Keratinocyte (primary cell): ENCODE results near the gene PRRG1. TPM values are rescaled to one million over a fixed set of nuclear protein-coding genes. Genes with fewer than 3 reads are reported as not detected.

Experiments
- DNase-seq: peaks from one replicate; pipeline ENCODE4 v3.0.0-alpha.2; 2011; ENCODE audit warnings: low read depth, missing footprints, low spot score
- FAIRE-seq: peaks from 2 replicates; lab custom pipeline; 2011; peaks lifted over from hg19 to GRCh38; lab: Jason Lieb, UNC
- H2AFZ ChIP-seq: 2 replicates; pipeline ENCODE4 v1.6.0; 2012; ENCODE audit warnings: low read length, control low read depth, inconsistent platforms; ENCODE audit not compliant: control insufficient read depth
- H3K27ac ChIP-seq: 2 replicates; pipeline ENCODE4 v1.5.1; 2011; ENCODE audit warnings: low read length; ENCODE audit not compliant: control insufficient read depth, insufficient read depth
- H3K27me3 ChIP-seq: 3 replicates; pipeline ENCODE4 v1.6.0; 2011; ENCODE audit warnings: low read length; ENCODE audit not compliant: control insufficient read depth, insufficient read depth; ENCODE audit errors: extremely low read depth
- H3K36me3 ChIP-seq, 2 experiments: 2 replicates in 1 of 2; 3 replicates in 1 of 2; pipeline ENCODE4 v1.5.1; 2011; ENCODE audit warnings: low read length in 2 of 2, mild to moderate bottlenecking in 1 of 2; ENCODE audit not compliant: control insufficient read depth in 2 of 2, insufficient read depth in 2 of 2; ENCODE audit errors: extremely low read depth in 1 of 2
- H3K4me1 ChIP-seq: 3 replicates; pipeline ENCODE4 v1.5.1; 2011; ENCODE audit warnings: low read length; ENCODE audit not compliant: control insufficient read depth, insufficient read depth; ENCODE audit errors: extremely low read depth
- H3K4me2 ChIP-seq: 3 replicates; pipeline ENCODE4 v1.6.0; 2011; ENCODE audit warnings: low read depth, low read length; ENCODE audit not compliant: control insufficient read depth, insufficient read depth; ENCODE audit errors: extremely low read depth
- H3K4me3 ChIP-seq, 3 experiments: fragments of 200-600 bp in 1 of 3; sonication (generic) in 1 of 3; 2 replicates in 2 of 3; 3 replicates in 1 of 3; pipeline ENCODE4 v1.5.1; 2011 to 2016; ENCODE audit warnings: low read length in 3 of 3, mild to moderate bottlenecking in 3 of 3, control low read depth in 2 of 3, inconsistent platforms in 1 of 3, low read depth in 1 of 3, mixed read lengths in 1 of 3, mixed run types in 1 of 3, moderate library complexity in 1 of 3; ENCODE audit not compliant: control insufficient read depth in 2 of 3, insufficient read depth in 2 of 3; ENCODE audit errors: extremely low read depth in 1 of 3
- H3K79me2 ChIP-seq: 2 replicates; pipeline ENCODE4 v1.6.0; 2012; ENCODE audit warnings: low read length; ENCODE audit not compliant: control insufficient read depth, insufficient read depth
- H3K9ac ChIP-seq: 3 replicates; pipeline ENCODE4 v1.6.0; 2011; ENCODE audit warnings: low read length; ENCODE audit not compliant: control insufficient read depth, insufficient read depth; ENCODE audit errors: extremely low read depth
- H3K9me1 ChIP-seq: 3 replicates; pipeline ENCODE4 v1.6.0; 2011; ENCODE audit warnings: low read length; ENCODE audit not compliant: control insufficient read depth, insufficient read depth; ENCODE audit errors: extremely low read depth
- H3K9me3 ChIP-seq: 2 replicates; pipeline ENCODE4 v1.5.1; 2012; ENCODE audit warnings: low read depth, low read length; ENCODE audit not compliant: control insufficient read depth
- H4K20me1 ChIP-seq: 3 replicates; pipeline ENCODE4 v1.6.0; 2011; ENCODE audit warnings: low read length; ENCODE audit not compliant: control insufficient read depth, insufficient read depth; ENCODE audit errors: extremely low read depth
- CTCF ChIP-seq, 3 experiments: IDR thresholded peaks in 1 of 3; conservative IDR thresholded peaks in 1 of 3; optimal IDR thresholded peaks in 1 of 3; 2 replicates in 2 of 3; 3 replicates in 1 of 3; pipeline versions ENCODE3 to v1.5.1; 2011; ENCODE audit warnings: low read length in 3 of 3, mild to moderate bottlenecking in 3 of 3, moderate library complexity in 2 of 3, control low read depth in 1 of 3, inconsistent platforms in 1 of 3; ENCODE audit not compliant: insufficient read depth in 2 of 3; ENCODE audit errors: extremely low read depth in 1 of 3
- EZH2 ChIP-seq: IDR thresholded peaks from one replicate; pipeline ENCODE4 v1.6.1; 2012; ENCODE audit warnings: inconsistent platforms, mild to moderate bottlenecking, low read length, moderate library complexity
- dilution Hi-C: fragments of 300-500 bp; cut with MboI; formaldehyde crosslinking; loops from one replicate; pipeline ENCODE4 v1.7.0; 2020; ENCODE audit warnings: low sequenced_read_pairs; ENCODE audit not compliant: extremely low pct_ligation_motif_present
- polyA plus RNA-seq, 5 experiments: library from polyadenylated mRNA; depleted of rRNA in 3 of 5; stranded (reverse) in 3 of 5; stranded (forward) in 1 of 5; unstranded in 1 of 5; fragments of >200 nt; gene quantifications; 1 replicate in 1 of 5; 2 replicates in 3 of 5; 3 replicates in 1 of 5; pipeline versions ENCODE4 v1.2.1 to v1.2.3, GENCODE V29; 2011 to 2012; ENCODE audit warnings: missing spikeins in 2 of 5, low read depth in 1 of 5, low replicate concordance in 1 of 5

The PRRG1 gene
- polyA plus RNA-seq, 1 donor (not counting 4 experiments of a cell fraction or from before 2014, with no cell fraction given): 29.2 TPM

- no peak overlapping the region for H3K4me3 ChIP-seq
- no peaks in the 10 kb centered on the region for H3K9me1 ChIP-seq
- FAIRE-seq (no peak), DNase-seq (no peak)
- no peak overlapping the region for H2AFZ ChIP-seq
- H3K9me3 ChIP-seq: no peaks in the 10 kb centered on the region
- no peaks in the 10 kb centered on the region for H3K36me3 ChIP-seq
- no peak overlapping the region for H3K27ac ChIP-seq
- H4K20me1 ChIP-seq: no peaks in the 10 kb centered on the region
- dilution Hi-C loops: no loop called here
- no peaks in the 10 kb centered on the region for H3K79me2 ChIP-seq
- H3K4me1 ChIP-seq: no peaks in the 10 kb centered on the region
- no peak for TF ChIP-seq CTCF (optimal IDR thresholded peaks at IDR 0.05 in 1 of 3, IDR thresholded peaks at IDR 0.05 in 1 of 3, conservative IDR thresholded peaks at IDR 0.05 in 1 of 3; ENCODE audit: extremely low read depth in 1 of 3, insufficient read depth in 2 of 3, low read length in 3 of 3)
- TF ChIP-seq EZH2: no peak
- no peak overlapping the region for H3K9ac ChIP-seq
- no peaks in the 10 kb centered on the region for H3K27me3 ChIP-seq
- H3K4me2 ChIP-seq: no peak overlapping the region
These were observed 136.3 kb downstream of the PRRG1 start for GRCh38 chrX:37485429-37485828.

- dilution Hi-C loops: no loop called here
- Histone ChIP-seq H3K27ac (no peak overlapping the region), H3K4me3 (no peak overlapping the region), H3K36me3 (no peaks in the 10 kb centered on the region), H3K4me1 (no peaks in the 10 kb centered on the region), H3K9ac (no peak overlapping the region), H4K20me1 (no peaks in the 10 kb centered on the region), H3K79me2 (no peaks in the 10 kb centered on the region), H3K9me1 (no peaks in the 10 kb centered on the region), H3K4me2 (no peak overlapping the region), H3K27me3 (no peaks in the 10 kb centered on the region), H3K9me3 (no peaks in the 10 kb centered on the region), H2AFZ (no peak overlapping the region)
- TF ChIP-seq EZH2 (no peak), CTCF (optimal IDR thresholded peaks at IDR 0.05 in 1 of 3, IDR thresholded peaks at IDR 0.05 in 1 of 3, conservative IDR thresholded peaks at IDR 0.05 in 1 of 3; ENCODE audit: extremely low read depth in 1 of 3, insufficient read depth in 2 of 3, low read length in 3 of 3) (no peak)
- FAIRE-seq (no peak), DNase-seq (no peak)
These were observed 138.1 kb downstream of the PRRG1 start for GRCh38 chrX:37487271-37487670.
